ENCODE measurements around the gene NPAS3.

GRCh38 chr14:33401311-33401710 lies 462.6 kb downstream of the NPAS3 start:
- TF ChIP-seq, protein P1, sequence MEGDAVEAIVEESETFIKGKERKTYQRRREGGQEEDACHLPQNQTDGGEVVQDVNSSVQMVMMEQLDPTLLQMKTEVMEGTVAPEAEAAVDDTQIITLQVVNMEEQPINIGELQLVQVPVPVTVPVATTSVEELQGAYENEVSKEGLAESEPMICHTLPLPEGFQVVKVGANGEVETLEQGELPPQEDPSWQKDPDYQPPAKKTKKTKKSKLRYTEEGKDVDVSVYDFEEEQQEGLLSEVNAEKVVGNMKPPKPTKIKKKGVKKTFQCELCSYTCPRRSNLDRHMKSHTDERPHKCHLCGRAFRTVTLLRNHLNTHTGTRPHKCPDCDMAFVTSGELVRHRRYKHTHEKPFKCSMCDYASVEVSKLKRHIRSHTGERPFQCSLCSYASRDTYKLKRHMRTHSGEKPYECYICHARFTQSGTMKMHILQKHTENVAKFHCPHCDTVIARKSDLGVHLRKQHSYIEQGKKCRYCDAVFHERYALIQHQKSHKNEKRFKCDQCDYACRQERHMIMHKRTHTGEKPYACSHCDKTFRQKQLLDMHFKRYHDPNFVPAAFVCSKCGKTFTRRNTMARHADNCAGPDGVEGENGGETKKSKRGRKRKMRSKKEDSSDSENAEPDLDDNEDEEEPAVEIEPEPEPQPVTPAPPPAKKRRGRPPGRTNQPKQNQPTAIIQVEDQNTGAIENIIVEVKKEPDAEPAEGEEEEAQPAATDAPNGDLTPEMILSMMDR (IDR thresholded peaks at IDR 0.05): no peak
- no peak for TF ChIP-seq POLR2A (IDR thresholded peaks at IDR 0.05)
